ENCODE results near the gene ZNF784. TPM values are rescaled to one million over a fixed set of nuclear protein-coding genes. Genes with fewer than 3 reads are reported as not detected.

The ZNF784 gene
- total and polyA plus RNA-seq, 2 of the 4 experiments (the other 2 are of a cell fraction), result 2.5 to 3.7 TPM

GRCh38 chr19:55613930-55614710 lies 10.2 kb downstream of the ZNF784 start:
- no peak overlapping the region for H3K56ac ChIP-seq (ENCODE audit: extremely low read depth, insufficient read depth, low read length)
- in situ Hi-C loops (cut with MboI; ENCODE audit: low sequenced_read_pairs) (no loop called here), intact Hi-C loops (cut with micrococcal nuclease) (no loop called here), dilution Hi-C loops (cut with HindIII; ENCODE audit: low sequenced_read_pairs, unreplicated experiment) (no loop called here)
- ChIA-PET CTCF (no interaction called here), POLR2A (ENCODE audit: unreplicated experiment) (no interaction called here)
- no peak for DNase-seq
- no peak overlapping the region for H3K4ac ChIP-seq (ENCODE audit: low read depth, low read length)
- H2BK15ac ChIP-seq (ENCODE audit: low read depth, low read length), result no peak overlapping the region
- no peak overlapping the region for H3K9ac ChIP-seq (ENCODE audit: low read depth, low read length)
- H4K91ac ChIP-seq (ENCODE audit: insufficient read depth, low read depth, low read length), result no peak overlapping the region
- no TSS peak for BruUV-seq (replicated peaks)
- H4K8ac ChIP-seq (ENCODE audit: low read depth in 2 of 2, low read length in 2 of 2), result no peak overlapping the region
- no peak overlapping the region for H2BK5ac ChIP-seq (ENCODE audit: low read depth, low read length, poor library complexity, severe bottlenecking)
- peaks cover 5% of the 10 kb centered on the region; the same call in 1 of the 2 replicates for H3K9me3 ChIP-seq (ENCODE audit: control insufficient read depth, insufficient read depth, low read length)
- no peak overlapping the region for H2AK9ac ChIP-seq (replicated peaks; ENCODE audit: low read depth, low read length, poor library complexity)
- no peak overlapping the region for H2AK5ac ChIP-seq (ENCODE audit: low read depth, low read length)
- peaks cover 13% of the 10 kb centered on the region for H3K9me1 ChIP-seq (ENCODE audit: insufficient read depth, low read length)
- TF ChIP-seq POLR2A (IDR thresholded peaks at IDR 0.05; ENCODE audit: low read depth, low read length), result no peak
- no peak for TF ChIP-seq CEBPB (IDR thresholded peaks at IDR 0.05; ENCODE audit: low read depth, low read length)
- TF ChIP-seq RFX5 (IDR thresholded peaks at IDR 0.05; ENCODE audit: low read depth, low read length), result no peak
- TF ChIP-seq BHLHE40 (IDR thresholded peaks at IDR 0.05; ENCODE audit: low read depth, low read length), result no peak
- no peak for TF ChIP-seq FOS (IDR thresholded peaks at IDR 0.05; ENCODE audit: low read depth, low read length)
- no peak overlapping the region for H3K14ac ChIP-seq (replicated peaks; ENCODE audit: low read depth, low read length)
- no peaks in the 10 kb centered on the region for H3K27me3 ChIP-seq (ENCODE audit: control insufficient read depth, insufficient read depth, low read length)
- H4K5ac ChIP-seq (ENCODE audit: low read depth, low read length), result no peak overlapping the region
- no peak for ATAC-seq (ENCODE audit: low read depth)
- H3K18ac ChIP-seq (ENCODE audit: low read depth, low read length), result no peak overlapping the region
- no peak overlapping the region for H3K4me2 ChIP-seq (ENCODE audit: low read depth, low read length)
- H2BK20ac ChIP-seq (ENCODE audit: low read depth, low read length), result no peak overlapping the region
- H3K27ac ChIP-seq (ENCODE audit: insufficient read depth, low read length), result no peak overlapping the region
- WGBS, 2 experiments (ENCODE audit: extremely low coverage in 2 of 2, insufficient read length in 1 of 2), result 98 to 100% methylated on average over 4 to 41 of the region's 75 CpGs
- no peak overlapping the region for H3K4me3 ChIP-seq (ENCODE audit: insufficient read depth, low read depth, low read length)
- no peak overlapping the region for H2AFZ ChIP-seq (replicated peaks; ENCODE audit: low read length, poor library complexity)
- H3K4me1 ChIP-seq (ENCODE audit: control insufficient read depth, insufficient read depth, low read length), result peaks cover 5% of the 10 kb centered on the region
- no peak overlapping the region for H3K23ac ChIP-seq (ENCODE audit: low read depth, low read length)
- H2BK120ac ChIP-seq (ENCODE audit: low read depth, low read length), result no peak overlapping the region
- H4K20me1 ChIP-seq (ENCODE audit: insufficient read depth, low read length), result peaks cover 30% of the 10 kb centered on the region
- peaks cover 44% of the 10 kb centered on the region for H3K36me3 ChIP-seq (ENCODE audit: control insufficient read depth, insufficient read depth, low read length)
- H3K79me1 ChIP-seq (ENCODE audit: low read depth in 1 of 2, low read length in 2 of 2), result peaks cover 35 to 55% of the 10 kb centered on the region in 2 experiments

Data from IMR-90 (cell line).